IMR-90 (cell line): Measurements from ENCODE around the gene TSSK2. TPM values are rescaled to one million over a fixed set of nuclear protein-coding genes. Genes with fewer than 3 reads are reported as not detected.

Experiments used
- ATAC-seq: fragments of 200-7000 bp; cut with Tn5 transposase; 2 replicates; pipeline ENCODE4 v1.9.1; 2020; ENCODE audit warnings: low read depth, mild to moderate bottlenecking, moderate library complexity
- BruUV-seq: library from RNA; stranded (reverse); fragments of 400-500 nt; replicated peaks from 2 replicates; lab custom pipeline; 2021; lab: Mats Ljungman, UMichigan
- CTCF ChIA-PET: fragments of 300-600 bp; formaldehyde crosslinking; extraction: SDS; loops from one replicate; lab custom pipeline; 2021; ENCODE audit warnings: antibody characterized with exemption; lab: Yijun Ruan, JAX
- POLR2A ChIA-PET: fragments of 300-600 bp; sonication (Branson Sonifier 250); formaldehyde crosslinking; loops from one replicate; lab custom pipeline; 2022; ENCODE audit warnings: antibody characterized with exemption; ENCODE audit not compliant: unreplicated experiment; lab: Charles Lee
- DNase-seq: peaks from one replicate; pipeline ENCODE4 v3.0.0; 2013
- H2AFZ ChIP-seq: replicated peaks from 2 replicates; pipeline ENCODE3; 2013; ENCODE audit warnings: low read length, mild to moderate bottlenecking; ENCODE audit not compliant: poor library complexity
- H2AK5ac ChIP-seq: 2 replicates; pipeline ENCODE4 v1.6.1; 2013; ENCODE audit warnings: low read depth, low read length, inconsistent platforms
- H2AK9ac ChIP-seq: replicated peaks from 2 replicates; pipeline ENCODE3; 2013; ENCODE audit warnings: mild to moderate bottlenecking, low read depth, low read length, moderate library complexity; ENCODE audit not compliant: poor library complexity
- H2BK120ac ChIP-seq: 2 replicates; pipeline ENCODE4 v1.6.1; 2013; ENCODE audit warnings: low read depth, low read length, inconsistent platforms
- H2BK15ac ChIP-seq: 3 replicates; pipeline ENCODE4 v1.6.1; 2013; ENCODE audit warnings: low read depth, low read length, inconsistent platforms
- H2BK20ac ChIP-seq: 2 replicates; pipeline ENCODE4 v1.6.1; 2013; ENCODE audit warnings: low read depth, mild to moderate bottlenecking, inconsistent platforms, low read length, moderate library complexity
- H2BK5ac ChIP-seq: 2 replicates; pipeline ENCODE4 v1.6.1; 2013; ENCODE audit warnings: mild to moderate bottlenecking, low read depth, low read length, inconsistent platforms; ENCODE audit not compliant: poor library complexity, severe bottlenecking
- H3K14ac ChIP-seq: replicated peaks from 2 replicates; pipeline ENCODE4 v1.6.1; 2013; ENCODE audit warnings: low read depth, low read length, inconsistent platforms
- H3K18ac ChIP-seq: 2 replicates; pipeline ENCODE4 v1.6.1; 2013; ENCODE audit warnings: low read depth, low read length, control low read depth
- H3K23ac ChIP-seq: 2 replicates; pipeline ENCODE4 v1.6.1; 2013; ENCODE audit warnings: low read depth, low read length, inconsistent platforms
- H3K27ac ChIP-seq: 2 replicates; pipeline ENCODE4 v1.5.1; 2013; ENCODE audit warnings: mild to moderate bottlenecking, control low read depth, low read length; ENCODE audit not compliant: insufficient read depth
- H3K27me3 ChIP-seq: 2 replicates; pipeline ENCODE4 v1.6.1; 2013; ENCODE audit warnings: low read length; ENCODE audit not compliant: control insufficient read depth, insufficient read depth
- H3K36me3 ChIP-seq: 2 replicates; pipeline ENCODE4 v1.6.1; 2013; ENCODE audit warnings: low read length, mixed read lengths; ENCODE audit not compliant: control insufficient read depth, insufficient read depth
- H3K4ac ChIP-seq: 2 replicates; pipeline ENCODE4 v1.6.1; 2013; ENCODE audit warnings: low read depth, low read length, inconsistent platforms
- H3K4me1 ChIP-seq: 2 replicates; pipeline ENCODE4 v1.6.1; 2013; ENCODE audit warnings: low read length, mixed read lengths; ENCODE audit not compliant: control insufficient read depth, insufficient read depth
- H3K4me2 ChIP-seq: 2 replicates; pipeline ENCODE4 v1.6.1; 2013; ENCODE audit warnings: low read depth, mild to moderate bottlenecking, control low read depth, low read length, moderate library complexity
- H3K4me3 ChIP-seq: 2 replicates; pipeline ENCODE4 v1.5.1; 2013; ENCODE audit warnings: low read depth, mild to moderate bottlenecking, control low read depth, low read length, moderate library complexity; ENCODE audit not compliant: insufficient read depth
- H3K56ac ChIP-seq: 2 replicates; pipeline ENCODE4 v1.6.1; 2013; ENCODE audit warnings: low read length, inconsistent platforms; ENCODE audit not compliant: insufficient read depth; ENCODE audit errors: extremely low read depth
- H3K79me1 ChIP-seq, 2 experiments: 2 replicates each; pipeline ENCODE4 v1.6.1; 2013; ENCODE audit warnings: low read length in 2 of 2, inconsistent platforms in 1 of 2, low read depth in 1 of 2
- H3K9ac ChIP-seq: 2 replicates; pipeline ENCODE4 v1.6.1; 2013; ENCODE audit warnings: low read depth, low read length, control low read depth
- H3K9me1 ChIP-seq: 2 replicates; pipeline ENCODE4 v1.6.1; 2013; ENCODE audit warnings: low read length, inconsistent platforms; ENCODE audit not compliant: insufficient read depth
- H3K9me3 ChIP-seq: 2 replicates; pipeline ENCODE4 v1.6.1; 2013; ENCODE audit warnings: low read length; ENCODE audit not compliant: control insufficient read depth, insufficient read depth
- H4K20me1 ChIP-seq: 2 replicates; pipeline ENCODE4 v1.6.1; 2013; ENCODE audit warnings: low read length, inconsistent platforms; ENCODE audit not compliant: insufficient read depth
- H4K5ac ChIP-seq: 2 replicates; pipeline ENCODE4 v1.6.1; 2013; ENCODE audit warnings: mild to moderate bottlenecking, low read depth, low read length, control low read depth
- H4K8ac ChIP-seq, 2 experiments: 2 replicates each; pipeline ENCODE4 v1.6.1; 2013; ENCODE audit warnings: low read depth in 2 of 2, low read length in 2 of 2, control low read depth in 1 of 2, inconsistent platforms in 1 of 2
- H4K91ac ChIP-seq: 2 replicates; pipeline ENCODE4 v1.6.1; 2013; ENCODE audit warnings: low read depth, low read length, inconsistent platforms; ENCODE audit not compliant: insufficient read depth
- MAFK ChIP-seq: IDR thresholded peaks from 2 replicates; pipeline ENCODE4 v1.6.1; 2012; ENCODE audit warnings: low read depth, low read length, improper control_type of control experiment
- MXI1 ChIP-seq: IDR thresholded peaks from 2 replicates; pipeline ENCODE4 v1.6.1; 2012; ENCODE audit warnings: low read depth, mild to moderate bottlenecking, low read length, moderate library complexity, borderline replicate concordance
- NFE2L2 ChIP-seq: fragments of 150-350 bp; IDR thresholded peaks from 2 replicates; pipeline ENCODE4 v1.6.1; 2016; ENCODE audit warnings: low read depth, mild to moderate bottlenecking, low read length
- RAD21 ChIP-seq: IDR thresholded peaks from 2 replicates; pipeline ENCODE4 v1.6.1; 2012; ENCODE audit warnings: low read length, improper control_type of control experiment
- RCOR1 ChIP-seq: IDR thresholded peaks from 2 replicates; pipeline ENCODE4 v1.6.1; 2012; ENCODE audit warnings: mild to moderate bottlenecking, low read length, improper control_type of control experiment; ENCODE audit not compliant: insufficient replicate concordance
- RFX5 ChIP-seq: IDR thresholded peaks from 2 replicates; pipeline ENCODE4 v1.8.0; 2012; ENCODE audit warnings: low read depth, mild to moderate bottlenecking, low read length, moderate library complexity
- SMC3 ChIP-seq: fragments of 150-350 bp; IDR thresholded peaks from 2 replicates; pipeline ENCODE4 v1.6.1; 2016; ENCODE audit warnings: low read depth, mild to moderate bottlenecking, antibody characterized with exemption, low read length, moderate library complexity
- dilution Hi-C: fragments of 300-500 bp; cut with HindIII; formaldehyde crosslinking; loops from one replicate; pipeline ENCODE4 v1.14.3; 2018; ENCODE audit warnings: low sequenced_read_pairs; ENCODE audit not compliant: unreplicated experiment
- in situ Hi-C: fragments of 300-500 bp; cut with MboI; formaldehyde crosslinking; loops from 3 replicates; pipeline ENCODE4 v1.14.3; 2019; ENCODE audit warnings: low sequenced_read_pairs, inconsistent platforms, mixed read lengths
- intact Hi-C: fragments of 100-400 bp; cut with micrococcal nuclease; formaldehyde crosslinking; loops from 2 replicates; pipeline ENCODE4 v1.10.0; 2022
- polyA plus RNA-seq, 3 experiments: library from polyadenylated mRNA; depleted of rRNA; stranded (reverse); fragments of >200 nt; gene quantifications; 2 replicates each; pipeline ENCODE4 v1.2.3, GENCODE V29; 2012; ENCODE audit warnings: low replicate concordance in 1 of 3
- total RNA-seq: library from RNA; depleted of rRNA; stranded (reverse); fragments of >200 nt; gene quantifications from 2 replicates; pipeline ENCODE4 v1.2.3, GENCODE V29; 2012
- TF ChIP-seq, protein P1 (sequence below): fragments of 150-350 bp; IDR thresholded peaks from 2 replicates; pipeline ENCODE4 v1.6.1; 2016; ENCODE audit warnings: low read depth, mild to moderate bottlenecking, low read length, moderate library complexity, borderline replicate concordance
- TF ChIP-seq, protein P2 (sequence below): conservative IDR thresholded peaks from 2 replicates; pipeline ENCODE4 v1.5.1; 2012; ENCODE audit warnings: mild to moderate bottlenecking, low read depth, low read length, improper control_type of control experiment

Gene TSSK2
- total and polyA plus RNA-seq, 2 of the 4 experiments (the other 2 are of a cell fraction) = not detected

DNA sequence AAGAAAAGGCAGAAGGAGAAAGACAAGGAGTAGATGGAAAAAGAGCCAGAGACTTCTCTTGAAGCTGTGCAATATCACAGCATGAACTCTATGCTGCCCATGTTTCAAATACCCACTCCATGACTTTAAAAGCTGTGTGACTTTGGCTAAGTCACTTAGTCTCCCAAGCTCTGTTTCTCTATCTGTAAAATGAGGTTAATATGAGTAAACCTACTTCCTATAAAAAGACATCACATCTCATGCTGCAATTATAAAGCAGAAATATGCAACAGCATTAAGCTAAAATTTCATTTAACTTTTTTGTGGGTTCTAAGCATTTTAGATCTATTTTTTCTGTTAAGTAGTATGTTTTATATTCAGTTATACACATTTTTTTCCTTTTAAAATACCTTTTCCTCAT lies 20.5 kb upstream of the TSSK2 start:
- Histone ChIP-seq H3K79me1 (peaks cover 26 to 81% of the 10 kb centered on the region in 2 experiments), H2AFZ (no peak overlapping the region), H3K9me1 (peaks cover 35% of the 10 kb centered on the region), H2AK9ac (no peak overlapping the region), H2BK5ac (no peak overlapping the region), H3K4me3 (no peak overlapping the region), H3K23ac (no peak overlapping the region), H2BK20ac (no peak overlapping the region), H3K4me1 (peaks cover 14% of the 10 kb centered on the region), H3K27me3 (no peaks in the 10 kb centered on the region), H2BK120ac (no peak overlapping the region), H3K14ac (no peak overlapping the region), H3K18ac (no peak overlapping the region), H2AK5ac (no peak overlapping the region), H3K4ac (no peak overlapping the region), H4K8ac (no peak overlapping the region), H2BK15ac (no peak overlapping the region), H4K20me1 (peaks cover 85% of the 10 kb centered on the region), H3K56ac (no peak overlapping the region), H4K91ac (no peak overlapping the region), H3K36me3 (no peaks in the 10 kb centered on the region), H3K9ac (no peak overlapping the region), H3K4me2 (no peak overlapping the region), H3K27ac (no peak overlapping the region), H4K5ac (no peak overlapping the region), H3K9me3 (no peaks in the 10 kb centered on the region)
- TF ChIP-seq, protein P1, sequence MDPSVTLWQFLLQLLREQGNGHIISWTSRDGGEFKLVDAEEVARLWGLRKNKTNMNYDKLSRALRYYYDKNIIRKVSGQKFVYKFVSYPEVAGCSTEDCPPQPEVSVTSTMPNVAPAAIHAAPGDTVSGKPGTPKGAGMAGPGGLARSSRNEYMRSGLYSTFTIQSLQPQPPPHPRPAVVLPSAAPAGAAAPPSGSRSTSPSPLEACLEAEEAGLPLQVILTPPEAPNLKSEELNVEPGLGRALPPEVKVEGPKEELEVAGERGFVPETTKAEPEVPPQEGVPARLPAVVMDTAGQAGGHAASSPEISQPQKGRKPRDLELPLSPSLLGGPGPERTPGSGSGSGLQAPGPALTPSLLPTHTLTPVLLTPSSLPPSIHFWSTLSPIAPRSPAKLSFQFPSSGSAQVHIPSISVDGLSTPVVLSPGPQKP = no peak
- TF ChIP-seq MXI1 (no peak), SMC3 (no peak), RAD21 (no peak), RCOR1 (no peak), MAFK (no peak), RFX5 (no peak), NFE2L2 (no peak)
- TF ChIP-seq, protein P2, sequence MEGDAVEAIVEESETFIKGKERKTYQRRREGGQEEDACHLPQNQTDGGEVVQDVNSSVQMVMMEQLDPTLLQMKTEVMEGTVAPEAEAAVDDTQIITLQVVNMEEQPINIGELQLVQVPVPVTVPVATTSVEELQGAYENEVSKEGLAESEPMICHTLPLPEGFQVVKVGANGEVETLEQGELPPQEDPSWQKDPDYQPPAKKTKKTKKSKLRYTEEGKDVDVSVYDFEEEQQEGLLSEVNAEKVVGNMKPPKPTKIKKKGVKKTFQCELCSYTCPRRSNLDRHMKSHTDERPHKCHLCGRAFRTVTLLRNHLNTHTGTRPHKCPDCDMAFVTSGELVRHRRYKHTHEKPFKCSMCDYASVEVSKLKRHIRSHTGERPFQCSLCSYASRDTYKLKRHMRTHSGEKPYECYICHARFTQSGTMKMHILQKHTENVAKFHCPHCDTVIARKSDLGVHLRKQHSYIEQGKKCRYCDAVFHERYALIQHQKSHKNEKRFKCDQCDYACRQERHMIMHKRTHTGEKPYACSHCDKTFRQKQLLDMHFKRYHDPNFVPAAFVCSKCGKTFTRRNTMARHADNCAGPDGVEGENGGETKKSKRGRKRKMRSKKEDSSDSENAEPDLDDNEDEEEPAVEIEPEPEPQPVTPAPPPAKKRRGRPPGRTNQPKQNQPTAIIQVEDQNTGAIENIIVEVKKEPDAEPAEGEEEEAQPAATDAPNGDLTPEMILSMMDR = no peak
- dilution Hi-C loops = no loop called here
- ChIA-PET POLR2A (no interaction called here), CTCF (no interaction called here)
- in situ Hi-C loops = no loop called here
- no TSS peak for BruUV-seq
- intact Hi-C loops = no loop called here
- no peak for ATAC-seq
- no peak for DNase-seq
